ENCODE measurements around the gene HSPA12B. TPM values are rescaled to one million over a fixed set of nuclear protein-coding genes. Genes with fewer than 3 reads are reported as not detected.

The HSPA12B gene
- total RNA-seq, 1 experiment from 2014 or later = not detected

DNA sequence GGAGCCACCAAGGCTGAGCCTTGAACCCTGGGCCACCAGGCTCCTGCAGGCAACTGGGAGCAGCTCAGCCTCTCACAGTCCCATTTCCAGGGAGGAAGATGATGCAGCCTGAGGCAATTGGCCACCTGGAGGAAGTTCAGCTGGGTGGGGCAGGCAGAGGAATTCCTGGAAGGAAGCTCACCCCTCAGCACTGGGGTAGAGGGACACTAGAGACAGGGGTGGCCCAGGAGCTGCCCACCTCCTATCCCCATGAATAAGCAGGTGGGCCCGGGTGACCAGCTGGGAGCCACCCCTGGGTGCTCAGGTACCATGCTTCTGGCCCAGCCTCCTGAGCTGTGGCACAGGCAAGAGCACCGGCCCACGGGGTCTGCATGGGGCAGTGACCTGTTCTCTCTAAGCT is 3.6 kb upstream of the HSPA12B start:
- peak in 1 of 2 experiments; percentile 30 for DNase-seq
- Mint-ChIP-seq H3K4me1 (ENCODE audit: low read depth, unreplicated experiment) (peaks cover 9% of the 10 kb centered on the region), H3K27me3 (ENCODE audit: insufficient read depth, unreplicated experiment) (peaks cover 10% of the 10 kb centered on the region), H3K27ac (ENCODE audit: unreplicated experiment) (no peak overlapping the region), H3K4me3 (ENCODE audit: unreplicated experiment) (no peak overlapping the region), H3K9me3 (ENCODE audit: unreplicated experiment) (no peaks in the 10 kb centered on the region), H3K36me3 (ENCODE audit: insufficient read depth, unreplicated experiment) (peaks cover 5% of the 10 kb centered on the region)
- CTCF ChIA-PET = interaction anchor here (2.7 kb wide), 1 partner anchor 18 kb away, joined by 9 read pairs; no protein-coding TSS in a partner anchor
- peaks cover 11% of the 10 kb centered on the region for H3K4me1 ChIP-seq
- TF ChIP-seq, protein P1, sequence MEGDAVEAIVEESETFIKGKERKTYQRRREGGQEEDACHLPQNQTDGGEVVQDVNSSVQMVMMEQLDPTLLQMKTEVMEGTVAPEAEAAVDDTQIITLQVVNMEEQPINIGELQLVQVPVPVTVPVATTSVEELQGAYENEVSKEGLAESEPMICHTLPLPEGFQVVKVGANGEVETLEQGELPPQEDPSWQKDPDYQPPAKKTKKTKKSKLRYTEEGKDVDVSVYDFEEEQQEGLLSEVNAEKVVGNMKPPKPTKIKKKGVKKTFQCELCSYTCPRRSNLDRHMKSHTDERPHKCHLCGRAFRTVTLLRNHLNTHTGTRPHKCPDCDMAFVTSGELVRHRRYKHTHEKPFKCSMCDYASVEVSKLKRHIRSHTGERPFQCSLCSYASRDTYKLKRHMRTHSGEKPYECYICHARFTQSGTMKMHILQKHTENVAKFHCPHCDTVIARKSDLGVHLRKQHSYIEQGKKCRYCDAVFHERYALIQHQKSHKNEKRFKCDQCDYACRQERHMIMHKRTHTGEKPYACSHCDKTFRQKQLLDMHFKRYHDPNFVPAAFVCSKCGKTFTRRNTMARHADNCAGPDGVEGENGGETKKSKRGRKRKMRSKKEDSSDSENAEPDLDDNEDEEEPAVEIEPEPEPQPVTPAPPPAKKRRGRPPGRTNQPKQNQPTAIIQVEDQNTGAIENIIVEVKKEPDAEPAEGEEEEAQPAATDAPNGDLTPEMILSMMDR (IDR thresholded peaks at IDR 0.05; ENCODE audit: insufficient read depth in 1 of 2, low read depth in 1 of 2, low read length in 1 of 2, severe bottlenecking in 1 of 2, unreplicated experiment in 1 of 2) = no peak
- H3K27me3 ChIP-seq (replicated peaks; ENCODE audit: control insufficient read depth, insufficient read depth, low read length) = no peaks in the 10 kb centered on the region
- POLR2A ChIA-PET = no interaction called here
- no peaks in the 10 kb centered on the region for H3K9me3 ChIP-seq
- BruUV-seq (replicated peaks) = no TSS peak
- intact Hi-C loops (cut with micrococcal nuclease; ENCODE audit: unreplicated experiment) = no loop called here
- no peaks in the 10 kb centered on the region for H3K36me3 ChIP-seq (ENCODE audit: control insufficient read depth, insufficient read depth, low read length)
- no peak overlapping the region for H3K4me3 ChIP-seq (ENCODE audit: low read depth, low read length)

DNA sequence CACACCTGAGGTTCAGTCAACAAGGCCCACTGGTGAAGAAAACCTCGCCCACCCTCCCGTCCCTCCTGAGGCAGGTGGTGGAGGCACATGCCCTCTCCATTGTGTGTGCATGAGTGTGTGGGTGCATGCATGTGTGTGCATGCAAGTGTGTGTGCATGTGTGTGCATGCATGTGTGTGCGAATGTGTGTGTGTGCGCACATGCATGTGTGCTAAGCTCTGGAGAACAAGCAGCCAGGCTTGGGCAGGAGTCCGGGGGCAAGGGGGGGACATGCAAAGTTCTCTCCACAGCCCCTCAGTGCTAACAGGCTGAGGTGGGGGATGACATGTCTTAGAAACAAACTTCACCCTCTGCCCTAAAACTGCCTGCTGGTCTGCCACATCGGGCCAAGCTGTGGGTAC is 3.1 kb upstream of the HSPA12B start:
- peaks cover 9% of the 10 kb centered on the region for H3K4me1 Mint-ChIP-seq (ENCODE audit: low read depth, unreplicated experiment)
- H3K27me3 Mint-ChIP-seq (ENCODE audit: insufficient read depth, unreplicated experiment) = peaks cover 7% of the 10 kb centered on the region
- intact Hi-C loops (cut with micrococcal nuclease; ENCODE audit: unreplicated experiment) = no loop called here
- no peaks in the 10 kb centered on the region for H3K9me3 Mint-ChIP-seq (ENCODE audit: unreplicated experiment)
- no TSS peak for BruUV-seq (replicated peaks)
- H3K9me3 ChIP-seq = no peaks in the 10 kb centered on the region
- no peak overlapping the region for H3K4me3 Mint-ChIP-seq (ENCODE audit: unreplicated experiment)
- H3K36me3 ChIP-seq (ENCODE audit: control insufficient read depth, insufficient read depth, low read length) = no peaks in the 10 kb centered on the region
- DNase-seq = no peak
- peaks cover 11% of the 10 kb centered on the region for H3K4me1 ChIP-seq
- H3K4me3 ChIP-seq (ENCODE audit: low read depth, low read length) = no peak overlapping the region
- peaks cover 5% of the 10 kb centered on the region for H3K36me3 Mint-ChIP-seq (ENCODE audit: insufficient read depth, unreplicated experiment)
- ChIA-PET CTCF (no interaction called here), POLR2A (no interaction called here)
- no peaks in the 10 kb centered on the region for H3K27me3 ChIP-seq (replicated peaks; ENCODE audit: control insufficient read depth, insufficient read depth, low read length)
- TF ChIP-seq, protein P1 (IDR thresholded peaks at IDR 0.05; ENCODE audit: insufficient read depth in 1 of 2, low read depth in 1 of 2, low read length in 1 of 2, severe bottlenecking in 1 of 2, unreplicated experiment in 1 of 2) = no peak
- H3K27ac Mint-ChIP-seq (ENCODE audit: unreplicated experiment) = no peak overlapping the region

DNA sequence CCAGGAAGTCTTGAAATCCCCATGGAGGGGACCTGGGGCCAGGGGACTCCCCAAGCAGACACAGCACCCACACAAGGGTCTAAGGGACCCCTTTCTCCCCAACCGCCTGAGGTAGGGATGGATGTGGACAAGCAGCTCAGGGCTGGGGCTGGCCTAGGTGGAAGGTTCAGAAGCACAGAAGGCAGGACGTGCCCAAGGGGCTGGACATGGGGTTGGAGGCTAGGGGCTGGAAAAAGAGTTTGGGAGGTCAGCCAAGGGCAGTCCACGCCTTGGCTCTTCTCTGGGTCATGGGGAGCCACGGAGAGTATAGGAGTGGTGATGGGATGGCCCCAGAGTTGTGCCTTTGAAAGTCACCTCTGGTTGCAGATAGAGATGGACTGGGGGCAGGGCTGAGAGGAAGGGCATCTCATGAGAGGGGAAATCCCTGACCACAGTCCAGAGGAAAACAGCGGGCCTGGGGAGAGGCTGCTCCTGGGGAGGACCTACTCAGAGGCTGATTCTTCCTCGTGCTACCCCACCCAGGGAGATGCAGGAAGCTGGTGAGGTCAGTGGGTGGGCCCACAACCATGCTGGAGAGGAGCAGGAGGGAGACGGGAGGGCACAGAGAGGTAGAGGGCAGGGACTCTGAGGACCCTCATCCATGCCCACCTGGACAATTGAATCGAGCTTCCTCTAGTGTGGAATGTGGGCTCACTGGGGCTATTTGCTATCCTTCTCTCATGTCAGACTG is 2.5 kb upstream of the HSPA12B start:
- ChIA-PET POLR2A (no interaction called here), CTCF (no interaction called here)
- H3K4me3 Mint-ChIP-seq (ENCODE audit: unreplicated experiment) = no peak overlapping the region
- no peaks in the 10 kb centered on the region for H3K9me3 Mint-ChIP-seq (ENCODE audit: unreplicated experiment)
- peaks cover 9% of the 10 kb centered on the region for H3K4me1 Mint-ChIP-seq (ENCODE audit: low read depth, unreplicated experiment)
- no TSS peak for BruUV-seq (replicated peaks)
- H3K27me3 ChIP-seq (replicated peaks; ENCODE audit: control insufficient read depth, insufficient read depth, low read length) = no peaks in the 10 kb centered on the region
- no peak overlapping the region for H3K27ac Mint-ChIP-seq (ENCODE audit: unreplicated experiment)
- peaks cover 7% of the 10 kb centered on the region for H3K27me3 Mint-ChIP-seq (ENCODE audit: insufficient read depth, unreplicated experiment)
- no peaks in the 10 kb centered on the region for H3K36me3 ChIP-seq (ENCODE audit: control insufficient read depth, insufficient read depth, low read length)
- DNase-seq = no peak
- intact Hi-C loops (cut with micrococcal nuclease; ENCODE audit: unreplicated experiment) = no loop called here
- peaks cover 11% of the 10 kb centered on the region for H3K4me1 ChIP-seq
- TF ChIP-seq, protein P1 (IDR thresholded peaks at IDR 0.05; ENCODE audit: insufficient read depth in 1 of 2, low read depth in 1 of 2, low read length in 1 of 2, severe bottlenecking in 1 of 2, unreplicated experiment in 1 of 2) = no peak
- peaks cover 5% of the 10 kb centered on the region for H3K36me3 Mint-ChIP-seq (ENCODE audit: insufficient read depth, unreplicated experiment)
- H3K9me3 ChIP-seq = no peaks in the 10 kb centered on the region
- H3K4me3 ChIP-seq (ENCODE audit: low read depth, low read length) = no peak overlapping the region

All from Caco-2 (cell line).